Measurements from ENCODE around the gene ST7.

- TF ChIP-seq POLR2AphosphoS5 (IDR thresholded peaks at IDR 0.05; ENCODE audit: borderline replicate concordance, low read depth, low read length) (no peak), EZH2 (IDR thresholded peaks at IDR 0.05) (no peak), FOXP2 (optimal IDR thresholded peaks at IDR 0.05; ENCODE audit: control extremely low read depth, extremely low read length, insufficient read depth) (no peak)
Observed at GRCh38 chr7:116956477-116956804, 3.1 kb downstream of the ST7 start.

Measured in SK-N-MC (cell line).